A673 (cell line): Measurements from ENCODE around the gene TSPYL6. TPM values are rescaled to one million over a fixed set of nuclear protein-coding genes. Genes with fewer than 3 reads are reported as not detected.

Experiments
- BruUV-seq: library from RNA; stranded (reverse); fragments of 400-500 nt; replicated peaks from 2 replicates; lab custom pipeline; 2021; lab: Mats Ljungman, UMichigan
- CTCF ChIA-PET: fragments of 300-600 bp; sonication (Branson Sonifier 250); formaldehyde crosslinking; loops from one replicate; lab custom pipeline; 2022; ENCODE audit warnings: antibody characterized with exemption; lab: Charles Lee
- POLR2A ChIA-PET: fragments of 300-600 bp; sonication (Branson Sonifier 250); formaldehyde crosslinking; loops from one replicate; lab custom pipeline; 2022; ENCODE audit warnings: antibody characterized with exemption; ENCODE audit not compliant: low non-redundant PET; lab: Charles Lee
- DNase-seq: peaks from one replicate; pipeline ENCODE4 v3.0.0-alpha.2; 2015; ENCODE audit warnings: low spot score
- H3K27ac ChIP-seq: fragments of 200-600 bp; sonication (generic); 2 replicates; pipeline ENCODE4 v1.5.1; 2016; ENCODE audit warnings: mixed run types, low read depth, mild to moderate bottlenecking, mixed read lengths, antibody characterized with exemption, low read length; ENCODE audit not compliant: poor library complexity, severe bottlenecking
- H3K27me3 ChIP-seq: fragments of 200-600 bp; sonication (generic); replicated peaks from 2 replicates; pipeline ENCODE4 v1.6.1; 2017; ENCODE audit warnings: mixed run types, low read depth, mild to moderate bottlenecking, mixed read lengths, antibody characterized with exemption, low read length; ENCODE audit not compliant: insufficient read depth, poor library complexity
- H3K36me3 ChIP-seq: fragments of 200-600 bp; sonication (generic); 2 replicates; pipeline ENCODE4 v1.6.1; 2016; ENCODE audit warnings: mixed run types, mild to moderate bottlenecking, mixed read lengths, antibody characterized with exemption, low read length; ENCODE audit not compliant: insufficient read depth, poor library complexity, severe bottlenecking
- H3K4me1 ChIP-seq: fragments of 200-600 bp; sonication (generic); 2 replicates; pipeline ENCODE4 v1.6.1; 2017; ENCODE audit warnings: mixed run types, mild to moderate bottlenecking, mixed read lengths, antibody characterized with exemption, low read length; ENCODE audit not compliant: insufficient read depth, poor library complexity, severe bottlenecking
- H3K4me3 ChIP-seq: fragments of 200-600 bp; sonication (generic); 2 replicates; pipeline ENCODE4 v1.5.1; 2016; ENCODE audit warnings: low read depth, mixed run types, mild to moderate bottlenecking, mixed read lengths, low read length; ENCODE audit not compliant: poor library complexity, severe bottlenecking
- H3K9me3 ChIP-seq: fragments of 200-600 bp; sonication (generic); 2 replicates; pipeline ENCODE4 v1.6.1; 2016; ENCODE audit warnings: mixed run types, low read depth, mild to moderate bottlenecking, mixed read lengths, antibody characterized with exemption, low read length; ENCODE audit not compliant: poor library complexity, severe bottlenecking
- CTCF ChIP-seq: fragments of 300-800, 200-600 bp; sonication (generic); conservative IDR thresholded peaks from 2 replicates; pipeline ENCODE4 v1.5.1; 2017; ENCODE audit warnings: low read depth, mild to moderate bottlenecking, antibody characterized with exemption, low read length, moderate library complexity, mixed read lengths
- EZH2 ChIP-seq: fragments of 200-600 bp; sonication (generic); IDR thresholded peaks from 2 replicates; pipeline ENCODE4 v1.6.1; 2017; ENCODE audit warnings: borderline replicate concordance, low read depth, mild to moderate bottlenecking, mixed read lengths, antibody characterized with exemption, low read length; ENCODE audit not compliant: poor library complexity, severe bottlenecking
- intact Hi-C: fragments of 100-400 bp; cut with micrococcal nuclease; formaldehyde crosslinking; loops from one replicate; pipeline ENCODE4 v1.10.0; 2022; ENCODE audit not compliant: unreplicated experiment
- total RNA-seq: library from RNA; stranded (reverse); gene quantifications from 2 replicates; pipeline ENCODE4 v1.2.3, GENCODE V29; 2021

TSPYL6 gene
- total RNA-seq, 1 experiment from 2014 or later = not detected

GRCh38 chr2:54212456-54212855 is 43.6 kb downstream of the TSPYL6 start:
- TF ChIP-seq EZH2 (no peak), CTCF (no peak)
- Histone ChIP-seq H3K4me1 (peaks cover 21% of the 10 kb centered on the region), H3K4me3 (no peak overlapping the region), H3K27me3 (no peaks in the 10 kb centered on the region), H3K9me3 (no peaks in the 10 kb centered on the region), H3K27ac (no peak overlapping the region), H3K36me3 (no peaks in the 10 kb centered on the region)
- no peak for DNase-seq
- CTCF ChIA-PET = no interaction called here
- intact Hi-C loops = no loop called here
- POLR2A ChIA-PET = no interaction called here
- no TSS peak for BruUV-seq

- Histone ChIP-seq H3K36me3 (no peaks in the 10 kb centered on the region), H3K4me1 (peaks cover 32% of the 10 kb centered on the region), H3K4me3 (no peak overlapping the region), H3K27ac (no peak overlapping the region), H3K27me3 (no peaks in the 10 kb centered on the region), H3K9me3 (no peaks in the 10 kb centered on the region)
- intact Hi-C loops = loop anchor here (5.0 to 10.0 kb wide), 3 partner anchors 248 to 495 kb away; partner anchors contain the start of gene SPTBN1
- CTCF ChIA-PET = interaction anchor here (0.7 kb wide), 1 partner anchor 294 kb away, joined by 7 read pairs; no protein-coding TSS in a partner anchor
- POLR2A ChIA-PET = no interaction called here
- TF ChIP-seq EZH2 (no peak), CTCF (no peak)
- no TSS peak for BruUV-seq
- no peak for DNase-seq
Observed at GRCh38 chr2:54209379-54209778, 46.6 kb downstream of the TSPYL6 start.

DNA sequence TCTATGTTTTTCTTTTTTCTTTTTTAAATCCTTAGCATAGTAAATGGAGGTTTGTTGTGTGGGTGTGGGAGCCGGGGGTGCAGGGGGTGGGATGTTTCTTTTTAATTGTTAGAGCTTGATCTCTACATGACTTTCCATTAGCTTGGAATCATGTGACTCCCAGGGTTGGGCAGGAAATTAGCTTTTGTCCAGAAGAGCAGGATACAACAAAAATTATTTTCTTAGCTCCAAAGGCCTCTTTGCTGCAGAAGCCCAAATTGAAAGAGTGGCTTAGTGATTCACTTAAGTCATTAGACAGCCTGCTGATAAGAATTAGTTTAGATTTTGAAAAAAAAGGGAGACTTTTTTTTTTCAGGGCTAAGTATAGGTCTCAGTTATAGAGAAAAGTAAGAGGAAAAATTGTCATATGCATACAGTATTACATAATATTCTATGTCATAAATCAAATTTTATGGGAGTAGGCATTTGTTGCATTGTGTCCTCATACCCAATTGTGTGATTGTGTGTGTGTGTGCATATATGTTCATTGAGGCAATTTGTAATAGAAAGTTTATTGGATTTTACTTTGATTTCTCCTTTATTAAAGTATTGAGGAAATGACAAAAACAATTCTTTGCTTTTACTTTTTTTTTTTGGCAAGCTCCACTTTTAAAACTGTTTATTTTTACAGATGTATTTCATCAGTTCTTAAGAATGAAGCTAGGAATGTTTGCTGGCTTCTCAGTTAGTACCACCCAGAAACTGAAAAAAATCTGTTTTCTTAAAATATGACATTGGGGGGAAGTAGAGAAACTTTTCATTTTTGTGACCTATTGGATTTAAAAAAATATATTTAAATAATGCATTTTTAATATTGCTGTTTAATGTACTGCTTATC is 47.4 kb downstream of the TSPYL6 start:
- peak; percentile 85 for DNase-seq

More for the DNA sequence above, 47.4 kb downstream of the TSPYL6 start:
- no peaks in the 10 kb centered on the region for H3K9me3 ChIP-seq
- peaks cover 32% of the 10 kb centered on the region for H3K4me1 ChIP-seq
- no TSS peak for BruUV-seq
- intact Hi-C loops = loop anchor here (5.0 to 10.0 kb wide), 3 partner anchors 249 to 496 kb away; partner anchors contain the start of gene SPTBN1
- CTCF ChIA-PET = interaction anchor here (0.7 to 1.7 kb wide), 4 partner anchors 10 to 496 kb away, joined by 3 to 7 read pairs (median 6); no protein-coding TSS in a partner anchor
- POLR2A ChIA-PET = interaction anchor here (0.7 kb wide), 1 partner anchor 138 kb away, joined by 3 read pairs; no protein-coding TSS in a partner anchor
- no peaks in the 10 kb centered on the region for H3K27me3 ChIP-seq
- no peak overlapping the region for H3K4me3 ChIP-seq
- no peak for TF ChIP-seq CTCF
- TF ChIP-seq EZH2 = no peak
- no peaks in the 10 kb centered on the region for H3K36me3 ChIP-seq
- peak overlapping the region; percentile 73 for H3K27ac ChIP-seq
